Measurements from ENCODE around the gene COL24A1.
"Not testable (repeated sequence)": the region's sequence is repeated elsewhere in the genome, so short reads cannot be mapped to it uniquely, and the experiment has no call there.

COL24A1 gene

GRCh38 chr1:85998105-85998855 is 158.3 kb downstream of the COL24A1 start:
- H3K4me3 ChIP-seq (ENCODE audit: low read depth, low read length) = no peak overlapping the region

GRCh38 chr1:85992791-85993190 is 163.8 kb downstream of the COL24A1 start:
- H3K4me3 ChIP-seq (ENCODE audit: low read depth, low read length) = no peak overlapping the region

GRCh38 chr1:85991261-85991660 is 165.3 kb downstream of the COL24A1 start:
- H3K4me3 ChIP-seq (ENCODE audit: low read depth, low read length) = no peak overlapping the region

- H3K4me3 ChIP-seq (ENCODE audit: low read depth, low read length) = no peak overlapping the region
Measured at GRCh38 chr1:85984636-85985035, 171.9 kb downstream of the COL24A1 start.

GRCh38 chr1:85983316-85983715 is 173.3 kb downstream of the COL24A1 start:
- H3K4me3 ChIP-seq (ENCODE audit: low read depth, low read length) = no peak overlapping the region

- H3K4me3 ChIP-seq (ENCODE audit: low read depth, low read length) = no peak overlapping the region
Measured at GRCh38 chr1:85976516-85977205, 179.9 kb downstream of the COL24A1 start.

GRCh38 chr1:85975912-85976371 is 180.6 kb downstream of the COL24A1 start:
- H3K4me3 ChIP-seq (ENCODE audit: low read depth, low read length) = no peak overlapping the region

GRCh38 chr1:85962457-85962856 is 194.1 kb downstream of the COL24A1 start:
- no peak overlapping the region for H3K4me3 ChIP-seq (ENCODE audit: low read depth, low read length)

- no peak overlapping the region for H3K4me3 ChIP-seq (ENCODE audit: low read depth, low read length)
Measured at GRCh38 chr1:85957760-85958159, 198.8 kb downstream of the COL24A1 start.

- not testable (repeated sequence) for H3K4me3 ChIP-seq (ENCODE audit: low read depth, low read length)
Measured at GRCh38 chr1:85955218-85955617, 201.4 kb downstream of the COL24A1 start.

- H3K4me3 ChIP-seq (ENCODE audit: low read depth, low read length) = no peak overlapping the region
Measured at GRCh38 chr1:85952460-85952859, 204.1 kb downstream of the COL24A1 start.

GRCh38 chr1:85947186-85947585 is 209.4 kb downstream of the COL24A1 start:
- no peak overlapping the region for H3K4me3 ChIP-seq (ENCODE audit: low read depth, low read length)

GRCh38 chr1:85943945-85944344 is 212.6 kb downstream of the COL24A1 start:
- no peak overlapping the region for H3K4me3 ChIP-seq (ENCODE audit: low read depth, low read length)

GRCh38 chr1:85943526-85943925 is 213.0 kb downstream of the COL24A1 start:
- H3K4me3 ChIP-seq (ENCODE audit: low read depth, low read length) = no peak overlapping the region

GRCh38 chr1:85940656-85941306 is 215.8 kb downstream of the COL24A1 start:
- H3K4me3 ChIP-seq (ENCODE audit: low read depth, low read length) = no peak overlapping the region

- no peak overlapping the region for H3K4me3 ChIP-seq (ENCODE audit: low read depth, low read length)
Measured at GRCh38 chr1:85938829-85939228, 217.7 kb downstream of the COL24A1 start.

GRCh38 chr1:85936470-85936869 is 220.1 kb downstream of the COL24A1 start:
- no peak overlapping the region for H3K4me3 ChIP-seq (ENCODE audit: low read depth, low read length)

GRCh38 chr1:85936057-85936456 is 220.5 kb downstream of the COL24A1 start:
- no peak overlapping the region for H3K4me3 ChIP-seq (ENCODE audit: low read depth, low read length)

GRCh38 chr1:85935234-85935633 is 221.3 kb downstream of the COL24A1 start:
- H3K4me3 ChIP-seq (ENCODE audit: low read depth, low read length) = no peak overlapping the region

- H3K4me3 ChIP-seq (ENCODE audit: low read depth, low read length) = no peak overlapping the region
Measured at GRCh38 chr1:85934516-85934915, 222.1 kb downstream of the COL24A1 start.

- no peak overlapping the region for H3K4me3 ChIP-seq (ENCODE audit: low read depth, low read length)
Measured at GRCh38 chr1:85933961-85934360, 222.6 kb downstream of the COL24A1 start.

- no peak overlapping the region for H3K4me3 ChIP-seq (ENCODE audit: low read depth, low read length)
Measured at GRCh38 chr1:85911742-85912141, 244.8 kb downstream of the COL24A1 start.
